ENCODE results near the gene NMNAT3. TPM values are rescaled to one million over a fixed set of nuclear protein-coding genes. Genes with fewer than 3 reads are reported as not detected.
A peak's percentile ranks its signal among the peaks of the same experiment; 100 is the strongest.
"Not testable (repeated sequence)": the region's sequence is repeated elsewhere in the genome, so short reads cannot be mapped to it uniquely, and the experiment has no call there.

The NMNAT3 gene
- total and polyA plus RNA-seq, 4 donors = 3.4 to 13.1 (median 8.9) TPM

DNA sequence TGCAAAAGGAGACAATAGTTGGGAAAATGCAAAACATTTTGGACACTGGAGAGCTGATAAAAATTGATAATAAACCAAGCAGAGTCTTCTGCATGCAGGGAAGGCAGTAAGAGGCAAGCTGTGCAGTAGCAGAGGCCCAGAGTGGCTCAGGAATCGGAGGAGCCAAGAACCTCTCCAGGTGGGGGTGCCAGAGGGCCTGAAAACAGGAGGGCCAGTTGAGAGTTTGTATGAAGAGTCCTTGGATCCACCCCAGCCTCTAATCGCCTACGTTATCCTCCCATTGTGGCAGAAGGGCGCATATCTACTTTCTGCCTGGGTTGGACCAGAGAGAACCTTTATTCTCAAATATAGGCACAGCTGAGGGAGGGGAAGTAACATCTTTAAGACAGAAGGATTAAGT, 89.3 kb downstream of the NMNAT3 start:
- no peaks in the 10 kb centered on the region for H3K27me3 ChIP-seq (ENCODE audit: control insufficient read depth in 1 of 2, insufficient read depth in 2 of 2, low read length in 1 of 2)
- H3K36me3 ChIP-seq (ENCODE audit: control insufficient read depth in 1 of 2, insufficient read depth in 2 of 2, low read length in 1 of 2) = no peaks in the 10 kb centered on the region
- no peaks in the 10 kb centered on the region for H3K9me3 ChIP-seq (ENCODE audit: control insufficient read depth, low read length)
- ATAC-seq (ENCODE audit: low FRiP score) (no peak), DNase-seq (no peak)
- H3K27ac ChIP-seq (ENCODE audit: low read depth in 1 of 2, low read length in 2 of 2) = no peak overlapping the region
- 90 to 95% methylated on average over 4 of the region's 4 CpGs for WGBS, 2 donors
- H3K4me1 ChIP-seq (ENCODE audit: control insufficient read depth in 1 of 2, insufficient read depth in 2 of 2, low read length in 2 of 2) = no peaks in the 10 kb centered on the region
- intact Hi-C loops (cut with DNase I) = no loop called here
- no peak overlapping the region for H3K4me3 ChIP-seq (ENCODE audit: low read length in 2 of 2)

DNA sequence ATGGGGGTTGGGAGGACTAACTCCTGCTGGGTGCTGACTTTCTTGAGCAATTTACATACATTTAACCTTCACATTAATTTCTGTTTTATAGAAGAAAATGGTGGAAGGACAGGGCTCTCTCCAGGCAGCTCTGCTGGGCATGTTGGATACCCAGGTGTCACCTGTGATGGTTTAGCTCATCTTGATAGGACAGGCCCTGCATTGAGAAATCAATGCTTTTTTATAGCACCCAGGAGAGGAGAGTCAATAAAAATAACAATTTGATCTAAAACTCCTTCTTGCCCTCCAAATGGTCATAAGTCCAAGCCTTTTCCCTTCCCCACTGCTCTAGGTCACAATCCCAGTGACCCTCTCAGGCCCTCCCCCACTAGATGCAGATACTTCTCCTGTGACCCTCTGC, 90.0 kb downstream of the NMNAT3 start:
- Histone ChIP-seq H3K4me3 (ENCODE audit: low read length in 2 of 2) (no peak overlapping the region), H3K27ac (ENCODE audit: low read depth in 1 of 2, low read length in 2 of 2) (no peak overlapping the region), H3K36me3 (ENCODE audit: control insufficient read depth in 1 of 2, insufficient read depth in 2 of 2, low read length in 1 of 2) (no peaks in the 10 kb centered on the region), H3K27me3 (ENCODE audit: control insufficient read depth in 1 of 2, insufficient read depth in 2 of 2, low read length in 1 of 2) (no peaks in the 10 kb centered on the region), H3K4me1 (ENCODE audit: control insufficient read depth in 1 of 2, insufficient read depth in 2 of 2, low read length in 2 of 2) (no peaks in the 10 kb centered on the region), H3K9me3 (ENCODE audit: control insufficient read depth, low read length) (no peaks in the 10 kb centered on the region)
- no peak for ATAC-seq (ENCODE audit: low FRiP score)
- DNase-seq = no peak
- intact Hi-C loops (cut with DNase I) = no loop called here

DNA sequence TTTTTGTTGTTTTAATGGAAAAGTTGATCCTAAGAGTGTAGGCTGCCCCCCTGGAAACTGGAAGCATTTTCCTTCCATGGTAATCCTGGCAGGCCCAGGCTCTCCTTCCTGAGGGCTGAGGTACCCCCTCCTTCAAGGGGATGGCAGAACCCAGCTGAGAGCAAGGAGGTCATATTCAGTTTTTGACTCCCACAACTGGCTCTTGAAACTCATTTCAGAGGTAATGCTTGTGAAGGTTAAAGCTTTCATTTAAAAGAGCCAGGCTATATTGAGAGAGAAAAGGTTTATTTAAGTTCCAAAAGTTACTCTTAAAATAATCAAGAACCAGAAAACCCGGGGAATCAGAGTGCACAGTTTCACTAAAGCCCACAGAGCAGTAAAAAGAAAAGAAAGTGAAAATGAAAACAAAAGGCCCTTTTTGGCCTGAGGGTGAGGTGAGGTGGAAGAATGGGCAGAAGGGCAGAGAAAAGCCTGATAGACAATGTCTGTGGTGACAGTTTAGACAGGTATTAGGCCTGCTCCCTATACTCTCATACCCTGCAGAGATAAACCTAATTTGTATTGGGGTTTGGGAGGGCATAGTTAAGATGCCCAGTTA, 91.3 kb downstream of the NMNAT3 start:
- 38 to 51% methylated on average over 1 of the region's 1 CpG for WGBS, 2 donors
- no peak for ATAC-seq (ENCODE audit: low FRiP score)
- intact Hi-C loops (cut with DNase I) = no loop called here
- no peak for DNase-seq
- Histone ChIP-seq H3K27ac (ENCODE audit: low read depth in 1 of 2, low read length in 2 of 2) (no peak overlapping the region), H3K4me3 (ENCODE audit: low read length in 2 of 2) (no peak overlapping the region), H3K4me1 (ENCODE audit: control insufficient read depth in 1 of 2, insufficient read depth in 2 of 2, low read length in 2 of 2) (no peaks in the 10 kb centered on the region), H3K9me3 (ENCODE audit: control insufficient read depth, low read length) (no peaks in the 10 kb centered on the region), H3K27me3 (ENCODE audit: control insufficient read depth in 1 of 2, insufficient read depth in 2 of 2, low read length in 1 of 2) (no peaks in the 10 kb centered on the region), H3K36me3 (ENCODE audit: control insufficient read depth in 1 of 2, insufficient read depth in 2 of 2, low read length in 1 of 2) (no peaks in the 10 kb centered on the region)

DNA sequence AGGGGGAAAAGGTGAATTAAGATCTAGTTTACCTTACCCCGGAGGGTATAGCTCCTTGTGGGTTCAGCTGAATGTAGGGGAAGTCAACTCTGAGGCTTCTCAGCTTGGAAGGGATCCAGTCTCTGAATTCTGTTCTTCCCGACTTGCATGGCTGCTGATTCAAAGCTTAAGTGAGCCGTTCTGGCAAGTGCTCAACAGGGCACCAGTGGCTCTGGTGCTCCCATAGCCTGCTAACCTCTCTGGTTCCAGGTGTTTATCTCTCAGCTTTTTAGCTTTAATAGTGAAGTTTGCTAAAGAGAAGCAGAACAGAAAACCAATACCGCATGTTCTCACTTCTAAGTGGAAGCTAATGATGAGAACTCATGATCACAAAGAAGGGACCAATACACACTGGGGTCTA, 92.0 kb downstream of the NMNAT3 start:
- Histone ChIP-seq H3K27ac (ENCODE audit: low read depth in 1 of 2, low read length in 2 of 2) (no peak overlapping the region), H3K4me3 (ENCODE audit: low read length in 2 of 2) (no peak overlapping the region), H3K36me3 (ENCODE audit: control insufficient read depth in 1 of 2, insufficient read depth in 2 of 2, low read length in 1 of 2) (no peaks in the 10 kb centered on the region), H3K9me3 (ENCODE audit: control insufficient read depth, low read length) (no peaks in the 10 kb centered on the region), H3K4me1 (ENCODE audit: control insufficient read depth in 1 of 2, insufficient read depth in 2 of 2, low read length in 2 of 2) (no peaks in the 10 kb centered on the region), H3K27me3 (ENCODE audit: control insufficient read depth in 1 of 2, insufficient read depth in 2 of 2, low read length in 1 of 2) (no peaks in the 10 kb centered on the region)
- intact Hi-C loops (cut with DNase I) = no loop called here
- 61 to 67% methylated on average over 4 of the region's 4 CpGs for WGBS, 2 donors
- ATAC-seq (ENCODE audit: low FRiP score) = no peak
- no peak for DNase-seq

DNA sequence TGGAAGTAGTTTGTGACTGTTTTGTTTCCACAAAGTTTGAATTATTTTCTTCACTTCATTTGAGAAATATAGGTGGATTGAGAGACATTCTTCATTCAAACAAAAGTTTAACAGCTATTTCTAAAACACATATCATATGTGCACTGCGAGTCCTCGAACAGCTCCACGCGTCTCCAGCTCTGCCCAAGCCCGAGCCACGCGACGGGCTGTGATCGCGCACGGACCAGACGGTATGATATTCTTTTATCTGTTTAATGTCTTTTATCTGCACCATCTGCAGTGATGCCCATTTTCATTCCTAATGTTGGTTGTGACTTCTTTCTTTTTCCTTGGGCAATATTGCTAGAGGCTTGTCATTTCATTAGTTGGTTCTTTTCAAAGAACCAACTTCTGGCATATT, 94.1 kb downstream of the NMNAT3 start:
- H3K27ac ChIP-seq (ENCODE audit: low read depth in 1 of 2, low read length in 2 of 2); H3K27me3 ChIP-seq (ENCODE audit: control insufficient read depth in 1 of 2, insufficient read depth in 2 of 2, low read length in 1 of 2); H3K4me1 ChIP-seq (ENCODE audit: control insufficient read depth in 1 of 2, insufficient read depth in 2 of 2, low read length in 2 of 2); intact Hi-C loops (cut with DNase I); ATAC-seq (ENCODE audit: low FRiP score); H3K9me3 ChIP-seq (ENCODE audit: control insufficient read depth, low read length); DNase-seq; H3K36me3 ChIP-seq (ENCODE audit: control insufficient read depth in 1 of 2, insufficient read depth in 2 of 2, low read length in 1 of 2); H3K4me3 ChIP-seq (ENCODE audit: low read length in 2 of 2): not testable (repeated sequence)
- WGBS, 2 donors = 91% methylated on average over 12 of the region's 12 CpGs

DNA sequence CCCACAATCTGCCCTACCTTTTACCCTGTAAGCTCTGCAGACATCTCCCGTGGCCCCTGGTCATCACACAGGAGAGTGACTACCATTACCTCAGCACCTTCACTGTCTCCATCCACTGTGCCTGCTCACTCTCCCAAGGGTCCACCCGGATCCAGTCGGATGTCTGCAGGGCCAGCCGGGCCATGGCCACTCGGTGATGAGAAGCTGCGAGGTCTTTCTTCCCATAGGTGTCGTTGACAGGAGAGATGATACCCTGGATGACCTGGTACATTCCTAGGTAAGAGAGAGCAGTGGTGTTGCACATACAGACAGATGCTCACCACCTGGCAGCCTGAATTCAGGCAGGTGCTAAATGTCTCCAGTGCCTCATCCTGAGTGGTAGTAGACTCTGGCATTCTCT, 99.0 kb downstream of the NMNAT3 start:
- intact Hi-C loops (cut with DNase I) = no loop called here
- 87 to 93% methylated on average over 7 of the region's 7 CpGs for WGBS, 2 donors
- no peak overlapping the region for H3K27ac ChIP-seq (ENCODE audit: low read depth in 1 of 2, low read length in 2 of 2)
- peaks cover 0 to 4% of the 10 kb centered on the region in 2 donors for H3K36me3 ChIP-seq (ENCODE audit: control insufficient read depth in 1 of 2, insufficient read depth in 2 of 2, low read length in 1 of 2)
- no peaks in the 10 kb centered on the region for H3K9me3 ChIP-seq (ENCODE audit: control insufficient read depth, low read length)
- DNase-seq = no peak
- no peaks in the 10 kb centered on the region for H3K4me1 ChIP-seq (ENCODE audit: control insufficient read depth in 1 of 2, insufficient read depth in 2 of 2, low read length in 2 of 2)
- ATAC-seq (ENCODE audit: low FRiP score) = no peak
- no peak overlapping the region for H3K4me3 ChIP-seq (ENCODE audit: low read length in 2 of 2)
- H3K27me3 ChIP-seq (ENCODE audit: control insufficient read depth in 1 of 2, insufficient read depth in 2 of 2, low read length in 1 of 2) = no peaks in the 10 kb centered on the region

DNA sequence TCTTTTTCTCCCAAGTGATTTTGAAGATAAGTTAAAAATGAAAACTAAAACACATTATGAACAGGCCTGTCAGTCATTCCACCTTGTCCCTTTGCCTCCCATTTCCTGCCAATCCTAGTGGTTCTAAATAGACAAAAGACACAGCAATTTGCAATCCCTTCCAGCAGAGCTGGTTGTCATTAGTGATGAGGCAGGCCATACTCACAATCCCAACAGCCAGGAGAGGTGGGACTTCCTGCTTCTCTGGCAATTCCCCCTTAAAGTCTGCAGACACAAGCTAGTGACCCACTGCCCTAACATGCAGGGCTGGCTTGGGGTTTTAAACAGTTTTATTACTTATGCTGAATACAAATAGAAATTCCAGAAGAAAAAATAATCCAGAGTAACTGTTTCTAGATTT, 99.9 kb downstream of the NMNAT3 start:
- H3K27me3 ChIP-seq (ENCODE audit: control insufficient read depth in 1 of 2, insufficient read depth in 2 of 2, low read length in 1 of 2) = no peaks in the 10 kb centered on the region
- no peaks in the 10 kb centered on the region for H3K9me3 ChIP-seq (ENCODE audit: control insufficient read depth, low read length)
- no peaks in the 10 kb centered on the region for H3K4me1 ChIP-seq (ENCODE audit: control insufficient read depth in 1 of 2, insufficient read depth in 2 of 2, low read length in 2 of 2)
- no peak overlapping the region for H3K4me3 ChIP-seq (ENCODE audit: low read length in 2 of 2)
- intact Hi-C loops (cut with DNase I) = no loop called here
- no peak for DNase-seq
- ATAC-seq (ENCODE audit: low FRiP score) = no peak
- H3K27ac ChIP-seq (ENCODE audit: low read depth in 1 of 2, low read length in 2 of 2) = no peak overlapping the region
- peaks cover 0 to 4% of the 10 kb centered on the region in 2 donors for H3K36me3 ChIP-seq (ENCODE audit: control insufficient read depth in 1 of 2, insufficient read depth in 2 of 2, low read length in 1 of 2)

DNA sequence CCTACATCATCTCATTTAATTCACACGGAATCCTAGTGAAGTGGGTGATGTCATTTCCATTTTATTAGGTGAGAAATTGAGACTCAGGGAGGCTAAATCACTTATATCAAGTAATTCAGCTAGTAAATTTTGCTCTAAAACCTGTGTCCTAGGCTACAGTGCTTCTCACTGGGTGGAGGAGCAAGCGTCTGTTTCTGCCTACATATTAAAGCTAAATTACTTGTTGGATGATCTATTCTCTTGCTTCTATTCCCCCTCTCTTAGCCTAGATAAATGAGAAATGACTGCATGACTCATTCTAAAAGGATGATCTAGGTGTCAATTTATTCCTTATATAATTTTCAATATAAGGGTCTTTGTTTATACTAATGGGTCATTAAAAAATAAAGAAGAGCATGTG, 100.4 kb downstream of the NMNAT3 start:
- H3K27ac ChIP-seq (ENCODE audit: low read depth in 1 of 2, low read length in 2 of 2) = no peak overlapping the region
- H3K4me1 ChIP-seq (ENCODE audit: control insufficient read depth in 1 of 2, insufficient read depth in 2 of 2, low read length in 2 of 2) = no peaks in the 10 kb centered on the region
- 90 to 96% methylated on average over 2 of the region's 2 CpGs for WGBS, 2 donors
- no peaks in the 10 kb centered on the region for H3K27me3 ChIP-seq (ENCODE audit: control insufficient read depth in 1 of 2, insufficient read depth in 2 of 2, low read length in 1 of 2)
- H3K4me3 ChIP-seq (ENCODE audit: low read length in 2 of 2) = no peak overlapping the region
- H3K36me3 ChIP-seq (ENCODE audit: control insufficient read depth in 1 of 2, insufficient read depth in 2 of 2, low read length in 1 of 2) = peaks cover 0 to 4% of the 10 kb centered on the region in 2 donors
- ATAC-seq (ENCODE audit: low FRiP score) = no peak
- intact Hi-C loops (cut with DNase I) = no loop called here
- no peak for DNase-seq
- H3K9me3 ChIP-seq (ENCODE audit: control insufficient read depth, low read length) = no peaks in the 10 kb centered on the region

DNA sequence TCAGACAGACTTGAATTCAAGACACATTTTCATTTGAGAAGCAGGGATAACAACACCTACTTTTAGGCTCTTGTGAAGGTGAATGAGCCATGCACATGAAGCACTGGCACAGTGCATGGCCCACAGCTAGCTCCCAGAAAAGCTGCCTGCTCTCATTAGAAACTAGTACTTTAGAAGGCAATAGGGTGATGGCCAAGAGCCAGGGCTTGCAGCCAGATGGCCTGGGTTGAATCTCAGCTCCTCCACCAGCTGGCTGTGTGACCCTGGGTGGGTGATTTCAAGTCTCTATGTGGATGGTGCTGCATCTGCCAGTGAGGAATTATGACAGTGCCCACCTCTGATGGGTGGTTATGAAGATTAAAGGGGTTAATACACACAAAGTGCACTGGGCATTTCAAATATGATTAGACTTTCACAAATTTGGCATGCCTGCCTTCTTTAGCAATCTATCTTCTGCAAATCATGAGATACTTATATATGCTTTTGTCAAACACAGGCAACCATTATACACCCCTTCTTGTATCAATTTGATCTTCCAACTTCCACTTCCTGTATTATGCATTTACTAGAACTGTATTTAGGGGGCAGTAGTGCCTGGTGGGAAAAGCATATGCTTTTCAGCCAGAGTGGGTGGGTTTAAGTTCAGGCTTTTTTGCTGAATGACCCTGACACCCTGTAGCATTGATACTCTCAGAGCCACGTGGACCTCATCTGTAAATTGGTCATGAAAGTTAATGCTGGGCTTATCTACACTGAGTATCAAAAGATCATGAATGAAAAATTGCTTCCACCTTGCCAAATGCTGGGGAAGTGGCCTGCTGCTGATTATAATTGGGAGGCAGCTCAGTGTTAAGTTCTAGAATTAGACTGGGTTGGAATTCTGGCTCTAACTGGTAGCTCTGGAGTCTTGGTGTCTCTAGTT, 103.5 kb downstream of the NMNAT3 start:
- H3K4me1 ChIP-seq (ENCODE audit: control insufficient read depth in 1 of 2, insufficient read depth in 2 of 2, low read length in 2 of 2) = no peaks in the 10 kb centered on the region
- peak; percentile 48 for ATAC-seq (ENCODE audit: low FRiP score)
- no peak overlapping the region for H3K4me3 ChIP-seq (ENCODE audit: low read length in 2 of 2)
- WGBS, 2 donors = 24 to 30% methylated on average over 1 of the region's 1 CpG
- no peaks in the 10 kb centered on the region for H3K27me3 ChIP-seq (ENCODE audit: control insufficient read depth in 1 of 2, insufficient read depth in 2 of 2, low read length in 1 of 2)
- no peak overlapping the region for H3K27ac ChIP-seq (ENCODE audit: low read depth in 1 of 2, low read length in 2 of 2)
- peaks cover 0 to 4% of the 10 kb centered on the region in 2 donors for H3K36me3 ChIP-seq (ENCODE audit: control insufficient read depth in 1 of 2, insufficient read depth in 2 of 2, low read length in 1 of 2)
- no peaks in the 10 kb centered on the region for H3K9me3 ChIP-seq (ENCODE audit: control insufficient read depth, low read length)
- intact Hi-C loops (cut with DNase I) = no loop called here
- peak in 1 of 2 donors; percentile 55 for DNase-seq

Data from aorta (tissue), 5 donors.